DMS79 treated with DMSO at 0.1 percent for 48 hours (cell line): ENCODE results near the gene TTC39A.
A peak's percentile ranks its signal among the peaks of the same experiment; 100 is the strongest.
"Not testable (repeated sequence)": the region's sequence is repeated elsewhere in the genome, so short reads cannot be mapped to it uniquely, and the experiment has no call there.

Source experiments
- DNase-seq: peaks from one replicate; lab custom pipeline; 2025; lab: John Stamatoyannopoulos, UW

TTC39A gene

DNA sequence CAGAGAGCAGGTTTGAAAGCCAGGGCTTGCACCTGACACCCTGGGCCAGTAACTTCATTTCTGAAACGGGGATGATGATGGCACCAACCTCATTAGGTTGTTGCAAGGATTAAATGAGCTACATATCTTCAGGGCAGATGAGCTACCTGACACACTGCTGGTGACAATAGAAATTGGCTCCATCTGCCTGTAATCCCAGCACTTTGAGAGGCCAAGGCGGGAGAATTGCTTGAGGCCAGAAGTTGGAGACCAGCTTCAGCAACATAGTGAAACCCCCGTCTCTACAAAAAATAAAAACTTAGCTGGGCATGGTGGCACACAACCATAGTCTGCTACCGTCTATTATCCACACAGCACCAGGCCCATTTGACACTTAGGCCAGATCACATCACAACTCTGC is 6.3 kb upstream of the TTC39A start:
- no peak for DNase-seq

DNA sequence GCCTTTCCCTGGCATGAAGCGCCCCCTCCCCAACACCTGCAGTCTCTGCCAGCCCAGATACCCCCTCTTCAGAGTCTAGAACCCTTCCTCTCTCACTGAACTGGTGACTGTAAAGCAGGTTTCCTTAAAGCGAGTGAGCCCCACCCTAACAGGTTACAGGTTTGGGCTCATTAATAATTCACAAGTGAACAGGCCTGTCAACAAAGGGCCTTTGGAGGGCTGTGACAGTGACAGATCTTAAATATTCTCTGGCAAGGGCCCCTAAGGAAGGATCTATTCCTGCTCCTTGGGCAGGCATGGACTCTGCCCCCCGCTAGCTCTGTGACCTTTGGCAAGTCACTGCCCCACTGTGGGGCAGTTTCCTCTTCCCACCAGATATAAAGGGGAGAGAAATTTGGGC is 5.6 kb upstream of the TTC39A start:
- no peak for DNase-seq

DNA sequence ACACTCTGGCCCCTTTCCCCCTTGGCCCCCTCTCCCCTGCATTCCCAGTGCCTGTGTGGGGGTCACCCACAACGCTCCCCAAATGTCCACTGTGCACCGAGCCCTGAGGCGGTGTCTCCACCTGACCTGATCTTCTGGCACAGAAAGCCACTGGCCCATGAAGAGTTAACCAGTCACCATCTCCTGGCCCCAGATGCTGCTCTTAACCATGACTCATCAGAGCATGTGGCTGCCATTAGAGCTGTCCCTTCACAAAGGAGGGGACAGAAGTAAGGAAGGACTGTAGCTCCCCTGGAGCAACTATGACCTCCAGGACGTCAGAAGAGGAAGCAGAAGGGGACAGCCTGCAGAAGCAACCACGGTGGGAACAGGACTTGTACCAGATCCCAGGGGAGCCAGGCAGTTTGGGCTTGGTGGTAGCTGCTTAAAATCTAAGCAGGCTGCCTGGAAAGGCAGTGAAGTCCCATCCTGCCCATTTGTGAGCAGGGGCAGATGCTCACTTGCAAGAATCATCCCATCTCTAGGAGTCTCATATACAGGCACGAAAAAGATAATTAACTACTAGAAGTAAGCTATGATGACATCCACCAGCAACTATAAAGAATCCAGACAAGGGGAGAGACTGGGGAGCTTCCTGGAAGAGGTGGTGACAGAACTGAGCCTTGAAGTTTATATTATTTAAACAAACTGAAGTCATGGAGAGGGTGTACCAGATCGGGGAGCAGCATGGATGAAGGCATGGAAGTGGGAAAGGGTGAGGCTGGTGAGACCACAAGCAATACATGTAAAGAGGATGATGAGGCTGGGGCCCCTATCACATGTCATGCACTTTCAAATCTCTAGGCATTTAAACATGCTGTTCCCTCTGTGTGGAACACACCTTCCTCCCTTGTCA is 1.1 kb upstream of the TTC39A start:
- DNase-seq = peak; percentile 34

DNA sequence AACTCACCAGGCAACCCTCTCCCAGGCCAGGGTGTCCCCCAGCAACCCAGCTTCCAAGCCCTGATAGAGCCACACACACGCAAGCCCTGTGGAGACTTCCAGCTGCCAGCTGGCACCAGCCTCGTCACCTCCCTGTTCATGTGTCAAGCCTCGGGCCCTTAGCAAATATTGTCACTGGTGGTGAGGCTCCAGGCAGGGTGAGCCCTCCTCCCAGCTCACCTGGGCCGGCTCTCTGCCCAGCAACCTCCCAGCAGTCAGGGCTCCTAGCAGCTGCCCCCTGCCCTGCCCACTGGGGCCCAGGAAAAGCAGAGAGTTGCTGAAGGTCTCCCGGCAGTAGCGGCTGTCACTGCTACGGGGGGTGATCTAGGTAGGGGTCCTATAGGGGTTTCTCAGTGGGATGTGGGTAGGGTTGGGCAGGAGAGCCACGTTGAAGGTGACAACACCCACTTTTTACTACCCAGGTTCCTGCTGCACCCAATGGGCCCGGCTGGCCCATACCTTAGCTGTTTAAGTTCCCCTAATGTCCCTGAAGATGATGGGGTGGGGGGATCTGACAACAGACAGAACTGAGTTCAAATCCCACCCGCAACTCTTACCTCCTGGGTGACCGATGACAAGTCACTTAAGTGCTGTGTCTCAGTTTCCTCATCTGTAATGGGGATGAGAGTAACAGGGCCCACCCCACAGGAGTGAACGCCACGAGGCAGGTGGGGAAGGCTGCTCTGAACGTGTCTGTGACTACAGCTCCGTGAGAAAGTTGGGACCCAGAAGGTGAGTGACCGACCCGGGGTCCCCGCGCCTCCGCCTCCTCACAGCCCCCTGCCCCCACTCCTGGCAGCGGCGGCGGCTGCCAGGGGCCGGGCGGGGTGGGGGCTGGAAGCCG is 678 bp downstream of the TTC39A start:
- peak; percentile 35 for DNase-seq

DNA sequence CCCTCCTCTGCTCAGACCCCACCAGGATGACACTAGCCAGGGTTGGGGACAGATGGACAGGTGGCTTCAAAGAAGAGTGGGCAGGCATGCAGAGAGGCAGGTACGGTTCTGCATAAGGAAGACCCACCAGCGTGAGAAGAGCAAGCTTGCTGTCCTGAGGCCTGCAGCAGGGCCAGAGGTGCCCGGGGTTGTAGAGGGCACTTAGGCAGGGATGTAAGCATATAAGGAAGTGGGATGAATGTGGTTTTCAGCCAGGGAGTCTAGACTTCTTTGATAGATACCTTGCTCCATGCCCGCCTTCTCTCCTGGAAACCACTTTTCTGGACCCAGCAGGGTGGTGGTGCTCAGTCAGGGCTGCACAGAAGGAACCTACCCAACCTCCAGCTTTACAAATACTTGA is 1.4 kb downstream of the TTC39A start:
- DNase-seq = no peak

DNA sequence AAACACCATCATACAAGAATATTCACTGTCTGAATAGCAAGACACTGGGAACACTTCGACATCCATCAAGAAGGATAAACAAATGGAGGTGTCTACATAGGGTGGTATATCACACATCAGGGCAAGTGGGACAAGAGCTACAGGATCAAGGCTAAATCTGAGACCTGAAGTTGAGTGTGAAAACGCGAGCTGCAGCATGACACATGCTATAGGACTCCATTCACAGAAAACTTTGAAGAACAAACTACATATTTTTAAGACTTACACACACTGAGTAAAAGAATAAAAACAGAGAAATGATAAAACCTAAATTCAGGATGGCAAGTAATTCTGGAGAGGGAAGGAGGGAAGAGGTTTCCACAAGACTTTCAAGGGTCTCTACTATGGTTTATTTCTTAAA is 2.1 kb downstream of the TTC39A start:
- no peak for DNase-seq

DNA sequence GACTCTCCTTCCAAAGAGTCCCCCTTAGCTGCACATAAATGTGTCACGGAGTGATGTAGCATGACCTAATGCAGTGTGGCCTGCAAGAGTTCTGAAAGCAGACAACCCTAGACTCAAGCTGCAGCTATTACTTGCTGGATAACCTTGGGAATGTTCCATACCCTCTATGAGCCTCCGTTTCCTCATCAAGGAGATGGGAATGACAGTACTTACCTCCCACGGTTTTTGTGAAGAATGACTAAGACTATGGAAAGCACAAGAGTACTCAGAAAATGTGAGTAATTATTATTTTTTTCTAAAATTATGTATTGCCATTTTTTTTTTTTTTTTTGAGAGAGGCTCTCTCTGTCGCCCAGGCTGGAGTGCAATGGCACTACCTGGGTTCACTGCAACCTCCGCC is 3.0 kb downstream of the TTC39A start:
- no peak for DNase-seq

DNA sequence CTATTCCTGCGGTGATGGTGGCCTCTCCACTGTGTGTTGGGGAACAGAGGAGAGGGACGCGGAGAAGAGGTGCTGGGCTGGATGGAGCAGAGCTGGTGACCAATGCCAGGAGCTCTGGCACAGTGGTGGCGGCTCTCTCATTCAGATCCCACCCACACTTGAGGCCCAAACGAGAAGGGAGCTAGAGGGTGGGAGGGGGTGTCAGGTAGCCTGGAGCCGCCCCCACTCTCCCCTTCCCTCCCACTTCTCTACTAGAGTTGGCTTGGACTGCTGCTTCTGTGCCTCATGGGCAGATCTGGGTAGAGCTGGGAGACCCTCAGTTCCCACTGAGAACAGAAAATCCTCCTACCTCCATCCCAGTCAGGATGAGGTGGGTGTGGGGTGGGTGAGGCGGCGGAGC is 3.5 kb downstream of the TTC39A start:
- DNase-seq = no peak

DNA sequence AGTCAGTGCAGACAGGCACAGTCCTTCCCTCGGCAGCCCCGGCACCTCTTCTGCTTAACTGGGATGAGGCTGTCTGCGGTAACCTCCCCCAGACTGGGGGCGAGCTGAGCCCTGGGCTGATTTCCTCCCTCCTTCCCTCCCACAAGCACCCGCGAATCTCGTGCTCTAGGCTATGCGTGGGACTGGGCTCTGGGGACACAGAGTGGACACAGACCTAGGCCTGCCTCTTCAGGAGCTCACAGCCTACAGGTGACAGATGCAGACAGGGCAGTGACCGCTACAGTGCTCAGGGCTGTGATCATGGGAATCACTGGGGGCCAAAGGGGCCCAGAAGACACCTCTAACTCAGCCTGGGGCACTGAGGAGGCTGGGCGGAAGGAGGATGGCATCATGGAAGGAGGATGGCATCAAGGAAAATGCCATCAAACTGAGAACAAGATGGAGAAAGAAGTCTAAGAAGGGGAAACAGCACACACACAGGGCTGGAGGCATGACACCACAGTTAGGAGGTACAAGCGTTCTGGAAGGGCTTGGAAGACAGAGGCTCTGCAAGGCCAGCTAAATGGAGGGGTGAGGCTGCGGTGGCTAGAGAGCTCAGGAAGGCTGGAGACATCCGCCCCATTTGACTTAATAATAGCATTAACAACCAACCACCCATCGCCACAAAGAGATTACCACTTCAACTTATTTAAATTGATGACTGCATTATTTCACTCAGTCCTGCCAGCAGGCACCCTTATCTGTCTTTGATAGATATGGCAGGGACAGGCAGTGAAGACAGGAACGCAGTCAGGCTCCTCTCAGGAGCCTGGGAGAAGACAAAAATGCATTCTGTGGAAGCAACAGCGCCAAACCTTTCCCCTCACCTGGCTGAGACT is 4.2 kb downstream of the TTC39A start:
- DNase-seq = no peak

DNA sequence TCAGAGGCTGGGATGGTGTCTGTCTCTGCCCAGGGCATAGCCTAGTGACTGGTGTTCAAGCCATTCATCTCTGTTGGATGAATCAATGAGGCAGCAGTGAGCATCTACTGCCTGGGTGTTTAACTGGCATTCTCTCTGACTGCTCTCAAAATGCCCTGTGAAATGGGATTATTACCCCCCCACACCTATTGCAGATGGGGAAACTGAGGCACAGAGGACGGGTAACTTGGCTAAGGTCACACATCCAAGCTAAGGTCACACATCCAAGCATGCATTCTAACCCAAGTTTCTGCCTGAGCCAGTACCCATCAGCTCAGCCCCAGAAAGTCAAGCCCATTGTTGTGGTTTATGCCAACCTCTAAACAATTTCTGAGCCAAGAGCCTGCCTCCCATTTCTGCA is 5.0 kb downstream of the TTC39A start:
- no peak for DNase-seq

DNA sequence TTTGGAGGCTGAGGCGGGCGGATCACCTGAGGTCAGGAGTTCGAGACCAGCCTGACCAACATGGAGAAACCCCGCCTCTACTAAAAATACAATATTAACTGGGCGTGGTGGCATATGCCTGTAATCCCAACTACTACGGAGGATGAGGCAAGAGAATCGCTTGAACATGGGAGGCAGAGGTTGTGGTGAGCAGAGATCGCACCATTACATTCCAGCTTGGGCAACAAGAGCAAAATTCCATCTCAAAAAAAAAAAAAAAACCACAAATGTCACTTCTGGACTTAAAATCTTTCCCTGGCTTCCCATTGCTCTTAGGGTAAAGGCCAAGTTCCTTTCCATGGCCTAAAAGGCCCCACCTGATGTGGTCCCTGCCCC is 5.4 kb downstream of the TTC39A start:
- DNase-seq = not testable (repeated sequence)

DNA sequence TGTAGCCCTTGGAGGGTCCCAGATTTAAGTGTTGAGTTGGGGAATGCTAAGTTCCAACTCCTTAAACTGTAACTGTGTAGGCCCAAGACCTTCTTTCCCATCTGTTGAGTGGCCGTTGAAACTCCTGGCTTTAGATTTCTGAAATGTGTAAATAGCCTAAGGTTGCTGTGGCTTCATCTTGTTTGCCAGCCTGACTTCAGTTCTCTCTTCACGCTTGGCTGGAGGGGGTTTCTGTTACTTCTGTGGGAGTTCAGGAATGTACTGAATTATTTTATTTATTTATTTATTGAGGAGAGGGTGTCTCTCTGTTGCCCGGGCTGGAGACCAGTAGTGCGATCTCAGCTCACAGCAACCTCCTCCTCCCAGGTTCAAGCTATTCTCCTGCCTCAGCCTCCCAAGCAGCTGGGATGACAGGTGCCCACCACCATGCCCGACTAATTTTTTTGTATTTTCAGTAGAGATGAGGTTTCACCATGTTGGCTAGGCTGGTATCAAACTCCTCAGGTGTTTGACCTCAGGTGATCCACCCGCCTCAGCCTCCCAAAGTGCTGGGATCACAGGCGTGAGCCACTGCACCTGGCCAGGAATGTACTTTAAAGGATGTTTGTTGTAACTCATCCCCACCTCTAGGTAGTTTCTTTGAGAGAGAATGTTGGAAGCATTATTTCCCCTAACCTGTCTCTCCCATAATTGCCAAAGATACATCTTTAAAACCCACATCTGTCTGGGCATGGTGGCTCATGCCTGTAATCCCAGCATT is 5.9 kb downstream of the TTC39A start:
- peak; percentile 19 for DNase-seq

DNA sequence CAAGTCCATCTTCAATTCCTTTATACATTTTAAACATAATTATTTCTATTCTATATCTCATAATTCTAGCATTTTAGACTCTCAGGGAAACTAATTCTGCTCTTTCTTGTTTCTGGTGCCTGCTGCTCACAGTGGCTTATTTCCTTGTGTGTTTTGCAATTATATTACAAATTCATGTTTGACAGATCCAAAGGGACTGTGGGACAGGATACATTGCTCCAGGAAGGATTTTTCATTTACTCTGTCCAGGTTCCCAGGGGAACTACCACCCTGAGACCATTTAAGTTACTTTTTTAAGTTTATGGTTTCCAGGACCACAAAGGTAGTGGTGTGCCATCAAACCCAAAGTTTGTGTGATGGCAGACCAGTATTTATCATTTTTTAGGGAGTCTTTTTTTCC is 6.6 kb downstream of the TTC39A start:
- DNase-seq = no peak

DNA sequence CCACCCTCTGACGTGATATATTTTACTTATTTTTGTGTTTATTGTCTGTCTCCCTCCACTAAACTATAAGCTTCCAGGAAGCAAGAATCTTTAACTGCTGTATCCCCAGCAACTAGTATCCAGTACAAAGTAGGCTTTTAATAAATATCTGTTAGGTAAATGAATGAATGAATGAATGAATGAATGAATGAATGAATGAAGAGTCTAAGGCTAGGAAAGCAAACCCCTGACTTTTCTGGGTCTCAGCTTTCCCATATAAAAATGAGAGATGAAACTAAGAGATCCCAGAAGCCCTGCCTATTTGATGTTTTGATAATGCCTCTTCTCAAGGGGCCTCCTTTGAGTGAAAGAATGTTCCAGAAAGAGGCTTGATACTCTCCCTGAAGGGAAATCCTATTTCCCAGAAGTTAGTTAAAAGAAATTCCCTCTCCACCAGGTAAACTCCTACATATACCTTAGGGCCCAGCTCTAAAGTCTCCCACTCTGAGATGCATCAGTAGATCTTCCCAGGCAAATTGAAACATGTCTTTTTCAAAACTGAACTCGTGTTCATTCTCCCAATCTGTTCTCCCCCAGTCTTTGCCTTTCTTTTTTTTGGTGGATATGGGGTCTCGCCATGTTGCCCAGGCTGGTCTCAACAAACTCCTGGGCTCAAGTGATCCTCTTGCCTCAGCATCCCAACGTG is 7.8 kb downstream of the TTC39A start:
- DNase-seq = no peak

DNA sequence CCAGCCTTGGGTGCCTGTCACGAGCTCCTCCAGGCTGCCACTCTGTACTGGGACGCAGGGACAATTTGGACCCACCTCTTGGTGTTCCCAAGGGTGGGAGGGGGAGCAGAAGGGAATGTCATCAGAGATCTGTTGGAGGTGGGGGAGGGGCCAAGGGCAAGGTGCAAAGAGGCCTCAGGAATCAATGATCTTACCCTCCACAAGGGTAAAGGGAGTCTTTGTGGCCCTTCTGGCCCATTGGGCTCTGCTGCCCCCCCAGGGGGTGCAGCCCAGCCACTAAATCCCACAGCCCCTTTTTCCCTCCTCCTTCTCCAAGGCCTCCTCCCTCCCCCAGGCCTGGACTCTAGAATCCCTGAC is 8.5 kb downstream of the TTC39A start:
- no peak for DNase-seq

DNA sequence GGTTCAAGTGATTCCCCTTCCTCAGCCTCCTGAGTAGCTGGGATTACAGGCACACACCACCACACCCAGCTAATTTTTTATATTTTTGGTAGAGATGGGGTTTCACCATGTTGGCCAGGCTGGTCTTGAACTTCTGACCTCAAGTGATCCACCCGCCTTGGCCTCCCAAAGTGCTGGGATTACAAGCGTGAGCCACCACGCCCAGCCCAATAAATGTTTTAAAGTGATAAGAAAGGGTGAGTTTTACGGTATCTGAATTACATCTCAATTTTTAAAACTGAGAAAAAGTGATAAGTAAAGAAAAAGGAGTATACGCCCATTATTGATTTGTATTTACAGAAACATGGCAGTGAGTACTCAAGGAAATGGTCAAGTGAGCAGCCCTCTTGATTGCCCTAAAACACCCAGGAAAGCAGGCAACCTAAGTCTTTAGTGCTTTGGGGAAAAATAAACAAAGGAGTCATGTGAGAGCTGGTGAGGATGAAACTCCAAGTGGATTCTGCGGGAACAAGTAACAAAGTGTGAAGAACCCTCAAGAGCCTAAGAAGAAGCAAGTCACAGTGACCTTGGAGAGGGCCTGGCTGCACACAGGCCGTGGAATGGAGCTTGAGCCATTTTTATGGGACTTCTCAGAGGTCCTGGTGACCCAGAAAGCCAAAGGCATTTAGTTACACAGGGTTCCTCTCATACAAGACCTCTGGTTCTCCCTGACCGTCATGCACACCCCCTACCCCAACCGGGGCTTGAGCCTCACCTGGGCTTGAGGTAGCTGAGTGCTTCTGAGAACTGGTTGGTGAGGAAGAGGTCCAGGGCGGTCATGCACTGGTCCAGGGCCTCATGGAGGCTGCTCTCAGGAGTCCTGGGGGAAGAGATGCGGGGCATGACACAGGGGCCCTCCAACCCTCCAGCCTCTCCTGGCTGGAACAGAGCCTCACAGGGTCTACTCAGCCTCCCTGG is 9.1 kb downstream of the TTC39A start:
- peak; percentile 74 for DNase-seq

DNA sequence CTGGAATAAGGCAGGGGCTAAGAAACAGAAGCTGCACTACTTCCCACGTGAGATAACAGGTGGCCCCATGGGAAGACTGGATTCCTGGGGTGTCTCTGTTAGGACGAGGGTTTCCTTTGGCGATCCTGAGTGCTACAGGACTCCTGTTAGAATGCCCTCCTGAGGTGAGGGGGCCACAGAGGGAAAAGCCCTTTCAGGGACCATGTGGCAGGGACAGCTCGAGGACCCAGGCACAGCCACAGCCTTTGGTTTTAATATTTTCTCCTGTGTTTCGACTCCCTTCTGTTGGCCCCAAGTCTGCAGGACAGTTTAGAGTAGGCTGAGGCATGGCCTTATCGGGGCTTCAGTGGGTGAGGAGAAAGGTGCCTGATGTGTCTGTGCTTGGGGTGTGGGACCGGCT is 12.6 kb downstream of the TTC39A start:
- DNase-seq = no peak

DNA sequence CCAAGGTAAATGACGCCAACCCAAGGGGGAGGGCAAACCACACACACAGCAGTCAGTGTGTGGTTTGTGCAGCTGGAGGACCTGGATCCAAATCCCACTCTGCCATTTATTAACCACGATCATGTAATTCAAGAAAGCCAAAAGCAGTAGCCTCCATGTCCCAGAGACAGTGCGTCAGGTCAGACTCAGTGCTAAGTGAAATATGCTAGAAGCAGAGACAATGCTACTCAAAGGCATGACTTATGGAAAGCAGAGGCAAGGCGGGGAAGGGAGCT is 13.6 kb downstream of the TTC39A start:
- peak; percentile 80 for DNase-seq

DNA sequence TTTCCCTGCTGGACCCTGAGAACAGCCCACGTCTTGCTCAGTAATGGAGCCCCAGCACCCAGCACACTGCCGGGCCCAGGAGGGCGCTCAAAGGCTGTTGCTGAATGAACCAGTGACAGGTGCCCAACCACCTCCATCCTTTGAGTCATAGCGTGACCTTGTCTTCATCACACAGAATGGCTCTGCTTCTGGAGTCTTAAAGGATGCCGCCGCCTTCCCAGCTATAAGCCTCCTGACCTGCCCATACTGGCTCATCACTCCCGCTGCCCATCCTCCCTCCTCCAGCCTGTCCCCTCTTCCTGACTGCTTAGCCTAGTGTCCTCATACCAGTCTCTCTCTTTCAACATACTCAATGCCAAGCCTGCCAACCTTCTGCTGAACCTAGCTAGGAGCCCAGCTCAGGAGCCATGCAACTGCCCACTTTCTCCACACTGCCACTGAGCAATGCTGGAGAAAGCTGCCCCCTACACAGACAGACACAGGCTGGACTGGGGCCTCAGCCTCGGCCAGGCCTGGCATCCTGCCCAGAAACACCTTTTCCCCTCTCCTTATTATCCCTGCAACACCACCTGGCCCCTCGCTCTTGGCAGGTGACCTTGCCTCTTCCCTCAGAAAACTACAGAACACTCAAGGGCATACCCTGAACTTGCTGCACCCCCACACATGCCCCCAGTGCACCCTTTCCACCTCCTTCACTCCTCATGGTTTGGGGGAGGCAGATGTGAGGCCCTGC is 14.1 kb downstream of the TTC39A start:
- DNase-seq = peak; percentile 80
